Liver (tissue), 3 donors: Measurements from ENCODE around the gene TLR7.

ENCODE experiments used
- EGR1 ChIP-seq, 2 donors: IDR thresholded peaks; 2 replicates each; pipeline ENCODE4 v1.6.1; 2016 to 2018; ENCODE audit warnings: antibody characterized with exemption in 2 of 2, low read depth in 2 of 2
- FOXA1 ChIP-seq: IDR thresholded peaks from 2 replicates; pipeline ENCODE4 v1.6.1; 2016; ENCODE audit warnings: antibody characterized with exemption
- GABPA ChIP-seq, 2 donors: IDR thresholded peaks in 1 of 2; conservative IDR thresholded peaks in 1 of 2; 2 replicates each; pipeline ENCODE4 v1.6.1; 2016; ENCODE audit warnings: antibody characterized with exemption in 2 of 2, mild to moderate bottlenecking in 1 of 2, moderate library complexity in 1 of 2
- RAD21 ChIP-seq, 2 donors: IDR thresholded peaks; 2 replicates each; pipeline ENCODE4 v1.6.1; 2016; ENCODE audit warnings: antibody characterized with exemption in 2 of 2, mild to moderate bottlenecking in 2 of 2
- RXRA ChIP-seq, 2 donors: IDR thresholded peaks; 2 replicates each; pipeline ENCODE4 v1.6.1; 2017 to 2018; ENCODE audit warnings: antibody characterized with exemption in 2 of 2, mild to moderate bottlenecking in 1 of 2
- SP1 ChIP-seq: IDR thresholded peaks from 2 replicates; pipeline ENCODE4 v1.6.1; 2018; ENCODE audit warnings: antibody characterized with exemption, mild to moderate bottlenecking
- TAF1 ChIP-seq: conservative IDR thresholded peaks from 2 replicates; pipeline ENCODE4 v1.6.1; 2016; ENCODE audit warnings: antibody characterized with exemption, mild to moderate bottlenecking
- YY1 ChIP-seq: IDR thresholded peaks from 2 replicates; pipeline ENCODE4 v1.6.1; 2016; ENCODE audit warnings: antibody characterized with exemption, mild to moderate bottlenecking
- TF ChIP-seq, protein P1 (sequence below): IDR thresholded peaks from 2 replicates; pipeline ENCODE4 v1.6.1; 2016; ENCODE audit warnings: antibody characterized with exemption
- TF ChIP-seq, protein P2 (sequence below): fragments of 150-350 bp; IDR thresholded peaks from 2 replicates; pipeline ENCODE4 v1.5.1; 2017; ENCODE audit warnings: improper control_type of control experiment, low read depth, low read length; ENCODE audit not compliant: missing input control
- TF ChIP-seq, protein P3 (sequence below): IDR thresholded peaks from 2 replicates; pipeline ENCODE4 v1.6.1; 2016; ENCODE audit warnings: antibody characterized with exemption
- TF ChIP-seq, protein P4 (sequence below): IDR thresholded peaks from 2 replicates; pipeline ENCODE4 v1.6.1; 2016; ENCODE audit warnings: antibody characterized with exemption
- TF ChIP-seq, protein P5 (sequence below): IDR thresholded peaks from 2 replicates; pipeline ENCODE4 v1.6.1; 2016; ENCODE audit warnings: antibody characterized with exemption, mild to moderate bottlenecking
- donor health status: healthy.
- donor health status: healthy.

DNA sequence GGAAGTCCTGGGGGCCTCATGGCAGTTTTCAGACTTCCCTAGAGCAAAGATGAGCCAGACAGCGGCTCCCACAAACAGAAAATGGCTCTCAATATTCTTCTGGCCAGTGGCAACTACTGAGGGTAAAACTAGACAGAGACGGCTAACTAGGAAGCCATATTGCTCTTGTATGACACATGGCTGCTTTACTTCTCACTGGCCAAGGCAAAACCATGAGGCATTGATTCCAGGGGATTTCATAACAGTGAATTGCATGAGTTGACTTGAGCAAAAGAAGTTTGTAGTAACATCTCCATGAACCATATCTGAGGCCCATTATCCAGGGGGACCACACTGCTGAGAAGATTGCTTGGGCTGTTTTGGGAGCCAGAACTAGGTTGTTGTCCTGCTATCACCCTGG is 25.8 kb downstream of the TLR7 start:
- TF ChIP-seq, protein P1, sequence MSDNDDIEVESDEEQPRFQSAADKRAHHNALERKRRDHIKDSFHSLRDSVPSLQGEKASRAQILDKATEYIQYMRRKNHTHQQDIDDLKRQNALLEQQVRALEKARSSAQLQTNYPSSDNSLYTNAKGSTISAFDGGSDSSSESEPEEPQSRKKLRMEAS: no peak
- TF ChIP-seq RXRA (IDR thresholded peaks at IDR 0.05) (no peak), TAF1 (no peak), YY1 (no peak), RAD21 (IDR thresholded peaks at IDR 0.05) (no peak), GABPA (IDR thresholded peaks at IDR 0.05 in 1 of 2, conservative IDR thresholded peaks at IDR 0.05 in 1 of 2) (no peak), FOXA1 (no peak), SP1 (no peak), EGR1 (IDR thresholded peaks at IDR 0.05; ENCODE audit: low read depth in 2 of 2) (no peak)
- TF ChIP-seq, protein P2, sequence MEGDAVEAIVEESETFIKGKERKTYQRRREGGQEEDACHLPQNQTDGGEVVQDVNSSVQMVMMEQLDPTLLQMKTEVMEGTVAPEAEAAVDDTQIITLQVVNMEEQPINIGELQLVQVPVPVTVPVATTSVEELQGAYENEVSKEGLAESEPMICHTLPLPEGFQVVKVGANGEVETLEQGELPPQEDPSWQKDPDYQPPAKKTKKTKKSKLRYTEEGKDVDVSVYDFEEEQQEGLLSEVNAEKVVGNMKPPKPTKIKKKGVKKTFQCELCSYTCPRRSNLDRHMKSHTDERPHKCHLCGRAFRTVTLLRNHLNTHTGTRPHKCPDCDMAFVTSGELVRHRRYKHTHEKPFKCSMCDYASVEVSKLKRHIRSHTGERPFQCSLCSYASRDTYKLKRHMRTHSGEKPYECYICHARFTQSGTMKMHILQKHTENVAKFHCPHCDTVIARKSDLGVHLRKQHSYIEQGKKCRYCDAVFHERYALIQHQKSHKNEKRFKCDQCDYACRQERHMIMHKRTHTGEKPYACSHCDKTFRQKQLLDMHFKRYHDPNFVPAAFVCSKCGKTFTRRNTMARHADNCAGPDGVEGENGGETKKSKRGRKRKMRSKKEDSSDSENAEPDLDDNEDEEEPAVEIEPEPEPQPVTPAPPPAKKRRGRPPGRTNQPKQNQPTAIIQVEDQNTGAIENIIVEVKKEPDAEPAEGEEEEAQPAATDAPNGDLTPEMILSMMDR: no peak
- TF ChIP-seq, protein P3, sequence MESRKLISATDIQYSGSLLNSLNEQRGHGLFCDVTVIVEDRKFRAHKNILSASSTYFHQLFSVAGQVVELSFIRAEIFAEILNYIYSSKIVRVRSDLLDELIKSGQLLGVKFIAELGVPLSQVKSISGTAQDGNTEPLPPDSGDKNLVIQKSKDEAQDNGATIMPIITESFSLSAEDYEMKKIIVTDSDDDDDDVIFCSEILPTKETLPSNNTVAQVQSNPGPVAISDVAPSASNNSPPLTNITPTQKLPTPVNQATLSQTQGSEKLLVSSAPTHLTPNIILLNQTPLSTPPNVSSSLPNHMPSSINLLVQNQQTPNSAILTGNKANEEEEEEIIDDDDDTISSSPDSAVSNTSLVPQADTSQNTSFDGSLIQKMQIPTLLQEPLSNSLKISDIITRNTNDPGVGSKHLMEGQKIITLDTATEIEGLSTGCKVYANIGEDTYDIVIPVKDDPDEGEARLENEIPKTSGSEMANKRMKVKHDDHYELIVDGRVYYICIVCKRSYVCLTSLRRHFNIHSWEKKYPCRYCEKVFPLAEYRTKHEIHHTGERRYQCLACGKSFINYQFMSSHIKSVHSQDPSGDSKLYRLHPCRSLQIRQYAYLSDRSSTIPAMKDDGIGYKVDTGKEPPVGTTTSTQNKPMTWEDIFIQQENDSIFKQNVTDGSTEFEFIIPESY: no peak
- TF ChIP-seq, protein P4, sequence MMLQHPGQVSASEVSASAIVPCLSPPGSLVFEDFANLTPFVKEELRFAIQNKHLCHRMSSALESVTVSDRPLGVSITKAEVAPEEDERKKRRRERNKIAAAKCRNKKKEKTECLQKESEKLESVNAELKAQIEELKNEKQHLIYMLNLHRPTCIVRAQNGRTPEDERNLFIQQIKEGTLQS: no peak
- TF ChIP-seq, protein P5, sequence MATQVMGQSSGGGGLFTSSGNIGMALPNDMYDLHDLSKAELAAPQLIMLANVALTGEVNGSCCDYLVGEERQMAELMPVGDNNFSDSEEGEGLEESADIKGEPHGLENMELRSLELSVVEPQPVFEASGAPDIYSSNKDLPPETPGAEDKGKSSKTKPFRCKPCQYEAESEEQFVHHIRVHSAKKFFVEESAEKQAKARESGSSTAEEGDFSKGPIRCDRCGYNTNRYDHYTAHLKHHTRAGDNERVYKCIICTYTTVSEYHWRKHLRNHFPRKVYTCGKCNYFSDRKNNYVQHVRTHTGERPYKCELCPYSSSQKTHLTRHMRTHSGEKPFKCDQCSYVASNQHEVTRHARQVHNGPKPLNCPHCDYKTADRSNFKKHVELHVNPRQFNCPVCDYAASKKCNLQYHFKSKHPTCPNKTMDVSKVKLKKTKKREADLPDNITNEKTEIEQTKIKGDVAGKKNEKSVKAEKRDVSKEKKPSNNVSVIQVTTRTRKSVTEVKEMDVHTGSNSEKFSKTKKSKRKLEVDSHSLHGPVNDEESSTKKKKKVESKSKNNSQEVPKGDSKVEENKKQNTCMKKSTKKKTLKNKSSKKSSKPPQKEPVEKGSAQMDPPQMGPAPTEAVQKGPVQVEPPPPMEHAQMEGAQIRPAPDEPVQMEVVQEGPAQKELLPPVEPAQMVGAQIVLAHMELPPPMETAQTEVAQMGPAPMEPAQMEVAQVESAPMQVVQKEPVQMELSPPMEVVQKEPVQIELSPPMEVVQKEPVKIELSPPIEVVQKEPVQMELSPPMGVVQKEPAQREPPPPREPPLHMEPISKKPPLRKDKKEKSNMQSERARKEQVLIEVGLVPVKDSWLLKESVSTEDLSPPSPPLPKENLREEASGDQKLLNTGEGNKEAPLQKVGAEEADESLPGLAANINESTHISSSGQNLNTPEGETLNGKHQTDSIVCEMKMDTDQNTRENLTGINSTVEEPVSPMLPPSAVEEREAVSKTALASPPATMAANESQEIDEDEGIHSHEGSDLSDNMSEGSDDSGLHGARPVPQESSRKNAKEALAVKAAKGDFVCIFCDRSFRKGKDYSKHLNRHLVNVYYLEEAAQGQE: no peak
